Activated CD8-positive, alpha-beta memory T cell treated with anti-CD3 and anti-CD28 coated beads for 36 hours (primary cell): ENCODE data around the gene DCAF5. TPM values are rescaled to one million over a fixed set of nuclear protein-coding genes. Genes with fewer than 3 reads are reported as not detected.
"Not testable (repeated sequence)": the region's sequence is repeated elsewhere in the genome, so short reads cannot be mapped to it uniquely, and the experiment has no call there.

Experiments used
- CTCF ChIA-PET: fragments of 350-600 bp; sonication (Branson Sonifier 250); formaldehyde crosslinking; loops from one replicate; lab custom pipeline; 2021; ENCODE audit warnings: antibody characterized with exemption; lab: Charles Lee
- POLR2A ChIA-PET: fragments of 350-600 bp; sonication (Branson Sonifier 250); formaldehyde crosslinking; loops from one replicate; lab custom pipeline; 2021; ENCODE audit warnings: antibody characterized with exemption; lab: Charles Lee
- total RNA-seq, 2 experiments: library from RNA; stranded (reverse); gene quantifications; one replicate each; pipeline ENCODE4 v1.2.3, GENCODE V29; 2021

DCAF5 gene
- total RNA-seq, 2 experiments from 2014 or later, result 30.4 to 32.1 TPM

DNA sequence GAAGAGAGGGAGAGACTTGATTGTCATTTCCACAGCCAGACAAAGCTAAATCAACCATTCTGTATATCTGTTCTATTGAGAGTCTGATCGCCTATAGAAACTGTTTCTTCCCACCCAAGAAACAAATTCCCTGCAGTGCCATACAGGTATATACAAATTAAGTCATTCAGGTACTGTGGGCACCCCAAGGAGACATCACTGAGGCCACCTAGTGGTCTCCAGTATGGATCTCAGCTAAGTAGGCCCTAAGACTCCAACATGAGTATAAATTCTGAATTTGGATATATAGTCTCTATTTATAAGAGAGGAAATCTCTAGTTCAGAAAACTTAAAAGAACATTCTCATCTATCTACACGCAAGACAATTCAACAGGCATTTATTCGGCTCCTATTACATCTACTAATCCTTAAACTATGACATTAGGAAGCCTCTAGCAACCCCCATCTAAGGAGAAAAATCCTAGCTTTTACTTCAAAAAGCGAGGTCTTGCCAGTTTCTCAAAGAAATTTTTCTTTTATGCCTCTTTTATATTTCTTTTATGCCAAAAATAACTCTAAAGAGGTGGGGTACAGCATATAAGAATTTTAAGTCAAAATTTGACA, 62.6 kb downstream of the DCAF5 start:
- POLR2A ChIA-PET, result no interaction called here
- CTCF ChIA-PET, result interaction anchor here (0.9 to 1.4 kb wide), 3 partner anchors 96 to 231 kb away, joined by 3 to 5 read pairs (median 3); no protein-coding TSS in a partner anchor

DNA sequence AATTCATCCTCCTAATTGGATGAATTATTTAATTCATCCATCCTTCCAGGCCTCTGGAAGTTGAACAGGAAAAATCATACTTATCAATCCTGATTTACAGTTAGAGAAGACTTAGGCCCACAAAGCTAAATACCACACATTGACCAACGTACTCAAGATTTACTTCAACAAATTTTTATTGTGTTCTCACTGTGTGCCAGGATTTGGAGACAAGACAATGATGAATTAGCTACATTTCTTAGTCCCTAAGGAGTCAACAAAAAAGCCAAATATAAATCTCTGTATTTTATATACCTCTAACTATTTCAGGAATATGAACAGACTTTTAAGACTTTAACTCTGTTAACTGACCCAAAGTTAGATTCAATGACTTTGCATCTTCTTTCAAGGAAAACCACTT, 63.9 kb downstream of the DCAF5 start:
- CTCF ChIA-PET, result no interaction called here

DNA sequence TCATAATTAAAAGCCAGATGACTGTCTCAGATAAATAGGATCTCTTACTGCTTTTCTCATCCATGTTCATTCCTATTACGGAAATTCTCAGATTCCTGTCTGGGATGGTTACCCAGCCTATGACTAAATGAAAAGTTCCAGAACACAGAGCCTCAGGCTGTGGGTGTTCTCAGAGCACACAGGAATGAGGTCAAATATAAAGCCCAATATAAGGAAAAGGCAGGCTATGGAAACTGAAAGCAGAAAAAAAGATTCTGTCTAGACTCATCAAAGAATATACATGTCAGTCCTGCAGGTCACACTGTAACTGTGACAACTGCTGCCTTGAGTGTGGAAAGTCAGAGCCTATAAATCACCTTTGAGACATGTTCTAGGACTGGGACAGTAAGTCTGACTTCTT, 64.3 kb downstream of the DCAF5 start:
- CTCF ChIA-PET, result no interaction called here
- POLR2A ChIA-PET, result no interaction called here

More for the DNA sequence above, 63.9 kb downstream of the DCAF5 start:
- POLR2A ChIA-PET, result no interaction called here

DNA sequence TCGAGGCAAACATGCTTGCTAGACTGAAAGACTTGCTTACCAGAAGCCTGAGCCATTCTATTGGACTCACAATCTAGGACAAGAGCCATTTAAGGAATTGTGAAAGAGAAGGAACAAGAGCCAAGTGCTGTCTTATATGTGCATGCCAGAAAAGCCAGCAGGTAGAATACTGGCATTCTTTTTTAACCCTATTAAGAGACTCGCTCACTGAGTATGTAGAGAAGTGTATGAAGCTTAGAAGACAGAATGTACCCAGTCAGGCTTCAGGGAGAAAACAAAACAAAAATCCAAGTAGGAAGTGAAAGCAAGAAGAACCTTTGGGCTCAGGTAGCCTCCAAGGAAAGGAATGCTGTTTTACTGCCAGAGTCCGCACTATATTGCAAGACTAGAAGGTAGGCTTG, 65.9 kb downstream of the DCAF5 start:
- POLR2A ChIA-PET, result no interaction called here
- CTCF ChIA-PET, result no interaction called here

DNA sequence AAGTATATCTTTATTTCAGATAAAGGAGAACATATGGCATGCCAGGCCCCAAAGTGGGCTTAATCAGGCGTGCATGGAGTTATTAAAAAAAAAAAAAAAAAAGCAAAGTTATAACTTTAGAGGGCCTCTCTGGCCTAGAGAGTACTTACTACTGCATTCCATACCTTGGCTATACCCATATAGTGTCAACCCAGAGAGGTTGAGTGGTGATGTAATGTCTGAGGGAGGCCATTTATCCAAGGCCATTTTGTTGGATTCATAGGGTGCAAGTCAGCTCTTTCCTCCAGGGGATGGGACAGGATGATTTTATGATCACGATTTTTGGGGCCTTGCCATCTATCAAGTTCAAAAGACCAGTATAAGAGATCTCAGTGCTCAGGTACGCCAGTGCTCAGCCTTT, 66.4 kb downstream of the DCAF5 start:
- POLR2A ChIA-PET, result no interaction called here
- CTCF ChIA-PET, result no interaction called here

DNA sequence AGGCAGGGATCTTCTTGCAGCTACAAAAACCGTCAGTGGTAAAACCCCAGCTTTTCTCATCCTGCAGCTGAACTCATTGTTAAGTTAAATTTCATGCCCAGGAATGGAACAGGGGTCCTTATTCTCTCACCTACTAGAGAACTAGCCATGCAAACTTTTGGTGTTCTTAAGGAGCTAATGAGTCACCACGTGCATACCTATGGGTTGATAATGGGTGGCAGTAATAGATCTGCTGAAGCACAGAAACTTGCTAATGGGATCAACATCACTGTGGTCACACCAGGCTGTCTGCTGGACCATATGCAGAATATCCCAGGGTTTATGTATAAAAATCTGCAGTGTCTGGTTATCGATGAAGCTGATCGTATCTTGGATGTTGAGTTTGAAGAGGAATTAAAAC, 68.9 kb downstream of the DCAF5 start:
- ChIA-PET CTCF (interaction anchor here (0.6 kb wide), 1 partner anchor 249 kb away, joined by 3 read pairs; no protein-coding TSS in a partner anchor), POLR2A (no interaction called here)

DNA sequence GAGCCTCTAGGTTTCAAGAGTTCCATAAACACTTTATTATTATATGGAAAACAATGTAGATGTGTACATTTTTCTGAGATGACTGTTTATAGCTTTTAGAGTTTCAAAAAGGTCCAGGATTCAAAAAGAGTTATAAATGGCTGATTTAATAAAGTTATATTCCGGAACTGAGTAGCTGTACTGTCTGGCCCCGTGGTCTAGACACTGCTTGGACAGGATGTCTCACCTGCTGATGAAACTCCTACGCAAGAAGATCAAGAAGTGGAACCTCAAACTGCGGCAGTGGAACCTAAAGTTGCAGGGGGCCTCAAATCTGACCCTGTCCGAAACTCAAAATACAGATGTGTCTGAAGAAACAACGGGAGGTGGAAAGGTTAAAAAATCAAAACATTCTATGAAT, 69.7 kb downstream of the DCAF5 start:
- ChIA-PET POLR2A (no interaction called here), CTCF (no interaction called here)

DNA sequence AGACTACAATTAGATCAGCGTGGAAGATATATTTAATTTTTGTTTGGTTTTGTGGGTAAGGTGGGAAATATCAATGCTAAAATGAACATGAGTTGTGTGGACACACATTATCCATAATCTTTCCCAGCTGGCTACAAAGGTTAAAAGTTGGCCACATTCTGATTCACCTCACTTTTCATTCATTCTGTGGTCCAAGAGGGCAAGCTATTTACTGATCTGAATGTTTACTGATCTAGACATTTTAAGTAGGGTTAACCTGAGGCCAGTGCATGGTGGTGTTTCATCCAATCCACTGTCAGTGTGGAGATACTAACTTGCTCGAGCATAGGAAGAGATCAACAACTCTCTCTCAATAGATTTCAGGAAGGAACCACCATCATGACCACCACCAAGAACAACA, 71.6 kb downstream of the DCAF5 start:
- ChIA-PET POLR2A (no interaction called here), CTCF (no interaction called here)

DNA sequence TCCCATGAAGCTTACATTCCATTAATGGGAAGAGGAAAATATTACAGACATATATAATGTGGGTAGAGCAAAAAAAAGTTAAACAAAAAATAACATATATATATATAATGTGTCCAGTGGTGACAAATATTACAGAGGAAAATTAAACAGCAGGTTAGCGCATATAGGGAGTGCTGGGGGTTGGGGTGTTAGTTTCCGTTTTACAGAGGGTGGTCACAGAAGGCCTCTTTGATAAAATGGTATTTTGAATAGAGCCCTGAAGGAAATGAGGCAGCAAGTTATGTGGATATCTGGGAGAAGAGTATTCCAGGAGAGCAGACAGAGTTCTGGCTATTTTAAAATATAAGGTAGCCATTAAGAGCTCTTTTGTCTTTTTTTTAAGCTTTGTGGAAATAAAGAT, 73.2 kb downstream of the DCAF5 start:
- CTCF ChIA-PET, result no interaction called here
- POLR2A ChIA-PET, result no interaction called here

DNA sequence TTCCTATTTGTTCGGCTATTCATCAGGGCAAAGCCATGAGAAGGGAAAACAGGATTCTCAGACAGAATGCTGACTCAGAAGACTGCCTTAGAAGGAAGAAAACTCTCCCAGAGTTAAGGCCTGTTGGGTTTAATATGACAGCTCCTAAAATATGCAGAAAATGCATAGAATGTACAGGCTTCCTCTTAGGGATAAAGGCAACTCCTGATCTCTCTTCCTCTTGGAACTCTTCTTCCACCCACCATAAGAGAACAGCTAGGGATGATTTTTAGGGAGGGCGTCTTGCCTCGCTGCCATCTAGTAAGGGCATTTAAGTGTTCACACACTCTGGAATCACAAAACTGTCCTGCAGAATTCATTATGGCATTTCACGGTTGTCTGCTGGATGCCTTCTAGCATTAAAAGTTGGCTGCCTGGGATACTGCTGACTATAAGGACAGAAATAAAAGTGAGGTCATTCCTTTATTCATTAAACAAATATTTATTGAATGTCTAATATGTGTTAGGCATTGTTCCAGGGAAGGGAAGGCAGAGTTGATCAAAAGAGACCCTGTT, 73.7 kb downstream of the DCAF5 start:
- ChIA-PET POLR2A (no interaction called here), CTCF (no interaction called here)

DNA sequence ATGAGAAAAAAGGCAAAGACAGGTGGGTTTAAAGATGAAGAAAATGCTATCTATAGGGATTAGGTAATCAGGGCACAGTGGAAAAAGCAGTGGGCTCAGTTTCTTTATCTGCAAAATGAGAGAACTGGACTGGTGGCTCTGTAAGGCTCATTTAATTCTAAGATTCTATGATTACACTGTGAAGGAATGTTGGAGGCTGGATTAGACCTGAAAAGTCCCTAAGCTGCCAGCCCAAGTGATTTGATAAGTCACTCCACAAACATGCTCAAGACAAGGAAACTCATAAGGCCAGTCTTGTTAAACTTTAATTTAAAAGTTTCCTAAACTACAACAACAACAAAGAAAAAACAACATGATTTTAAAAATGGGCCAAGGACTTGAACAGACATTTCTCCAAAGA, 75.1 kb downstream of the DCAF5 start:
- ChIA-PET POLR2A (no interaction called here), CTCF (no interaction called here)

DNA sequence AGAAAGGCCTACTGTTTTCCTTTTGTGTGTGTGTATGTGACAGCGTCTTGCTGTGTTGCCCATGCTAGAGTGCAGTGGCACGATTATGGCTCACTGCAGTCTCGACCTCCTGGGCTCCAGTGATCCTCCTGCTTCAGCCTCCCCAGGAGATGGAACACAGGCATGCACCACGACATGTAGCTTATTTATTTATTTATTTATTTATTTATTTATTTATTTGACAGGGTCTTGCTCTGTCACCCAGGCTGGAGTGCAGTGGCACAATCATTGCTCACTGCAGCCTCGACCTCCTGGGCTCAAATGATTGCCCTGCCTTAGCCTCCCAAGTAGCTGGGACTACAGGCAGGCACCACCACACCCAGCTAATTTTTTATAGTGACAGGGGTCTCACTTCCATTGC, 75.7 kb downstream of the DCAF5 start:
- POLR2A ChIA-PET, CTCF ChIA-PET: not testable (repeated sequence)

DNA sequence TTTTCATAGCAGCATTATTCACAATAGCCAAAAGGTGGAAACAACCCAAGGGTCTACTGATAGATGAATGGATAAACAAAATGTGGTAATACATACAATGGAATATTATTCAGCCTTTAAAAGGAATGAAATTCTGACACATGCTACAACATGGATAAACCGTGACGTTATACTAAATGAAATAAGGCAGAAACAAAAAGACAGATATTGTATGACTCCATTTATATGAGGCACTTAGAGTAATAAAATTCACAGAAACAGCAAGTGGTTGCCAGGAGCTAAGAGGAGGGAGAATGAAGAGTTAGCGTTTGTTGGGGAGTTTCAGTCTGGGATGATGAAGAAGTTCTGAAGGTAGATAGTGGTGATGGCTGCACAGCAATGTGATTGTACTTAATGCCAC, 76.6 kb downstream of the DCAF5 start:
- CTCF ChIA-PET, result no interaction called here
- POLR2A ChIA-PET, result no interaction called here

DNA sequence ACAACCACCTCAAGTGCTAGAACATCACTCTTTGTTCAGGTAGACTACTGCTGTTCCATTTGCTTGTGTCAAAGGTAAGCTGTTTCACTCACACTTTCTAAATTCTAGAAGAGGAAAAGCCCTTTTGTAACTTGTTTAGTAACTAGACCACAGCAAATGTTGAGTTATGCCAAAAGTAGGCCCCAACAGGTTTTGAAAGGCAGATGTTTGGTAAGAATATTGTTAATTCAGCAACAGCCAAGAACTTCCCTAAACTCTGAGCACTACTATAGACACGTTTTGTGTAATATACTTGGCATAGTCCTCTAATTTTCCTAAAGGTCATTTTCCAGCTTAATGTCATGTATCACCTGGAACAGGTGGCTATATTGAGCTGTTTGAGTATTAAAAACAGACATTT, 79.0 kb downstream of the DCAF5 start:
- POLR2A ChIA-PET, result no interaction called here
- CTCF ChIA-PET, result interaction anchor here (0.6 kb wide), 1 partner anchor 208 kb away, joined by 3 read pairs; no protein-coding TSS in a partner anchor

DNA sequence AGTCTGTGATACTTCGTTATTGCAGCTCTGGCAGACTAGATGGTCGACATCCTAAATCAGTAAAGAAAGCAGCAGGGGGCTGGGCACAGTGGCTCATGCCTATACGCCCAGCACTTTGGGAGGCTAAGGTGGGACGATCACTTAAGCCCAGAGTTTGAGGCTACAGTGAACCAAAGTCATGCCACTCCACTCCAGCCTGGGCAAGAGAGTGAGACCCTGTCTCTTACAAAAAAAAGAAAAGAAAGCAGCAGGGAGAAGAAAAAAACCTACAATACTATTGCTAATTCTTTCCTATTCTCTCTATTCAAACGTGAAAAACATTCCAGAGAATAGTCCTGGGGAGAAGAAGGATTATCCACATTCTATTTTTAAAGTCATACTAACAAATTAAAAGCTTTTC, 79.5 kb downstream of the DCAF5 start:
- POLR2A ChIA-PET, result no interaction called here
- CTCF ChIA-PET, result interaction anchor here (0.6 kb wide), 1 partner anchor 208 kb away, joined by 3 read pairs; no protein-coding TSS in a partner anchor

DNA sequence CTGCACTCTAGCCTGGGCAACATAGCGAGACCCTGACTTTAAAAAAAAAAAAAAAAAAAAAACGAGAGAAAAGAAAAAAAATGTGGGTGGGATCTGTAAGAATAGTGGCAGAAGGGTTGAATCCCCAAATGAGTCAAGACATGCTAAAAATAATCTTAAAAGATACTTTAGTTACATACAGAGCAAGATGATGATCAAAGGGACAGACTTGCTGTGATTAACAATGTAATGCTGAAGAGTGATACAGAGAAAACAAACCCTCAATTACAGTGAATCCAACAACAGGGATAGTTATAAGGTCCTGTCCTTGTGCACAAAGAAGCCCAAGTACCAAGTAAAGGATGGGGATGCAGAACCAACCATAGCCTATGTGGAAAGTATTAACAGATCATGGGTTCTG, 80.3 kb downstream of the DCAF5 start:
- POLR2A ChIA-PET, result no interaction called here
- CTCF ChIA-PET, result interaction anchor here (1.5 kb wide), 1 partner anchor 162 kb away, joined by 4 read pairs; no protein-coding TSS in a partner anchor

DNA sequence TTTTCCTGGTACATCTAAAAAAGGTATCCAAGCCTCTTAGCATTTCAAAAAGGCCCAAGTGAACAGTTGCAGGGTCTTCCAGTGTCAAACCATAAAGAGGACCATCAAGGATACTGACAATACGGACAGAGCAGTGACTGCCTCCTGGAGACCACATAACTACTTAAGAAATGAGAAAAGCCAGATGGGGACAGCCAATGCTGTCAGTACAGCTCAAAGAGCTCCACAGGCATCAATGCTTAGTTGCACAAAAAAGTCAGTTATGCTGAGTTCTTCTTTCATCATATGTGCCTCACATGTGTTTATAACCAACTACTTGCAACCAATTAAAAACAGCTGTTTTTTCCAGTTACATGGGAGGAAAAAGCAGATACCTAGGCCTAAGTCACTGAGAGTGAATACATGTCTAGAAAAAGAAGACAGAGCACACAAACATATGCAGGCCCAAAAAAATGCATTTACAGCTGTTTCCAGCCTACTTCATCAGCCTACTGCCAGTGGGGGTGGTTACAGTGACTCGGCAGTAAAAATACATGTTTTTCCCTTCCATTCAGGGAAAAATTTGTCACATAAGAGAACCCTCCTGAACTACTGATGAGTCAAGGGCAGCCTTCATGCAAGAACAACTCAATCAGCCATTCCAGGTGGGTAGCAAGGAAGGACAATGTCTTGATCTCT, 84.0 kb downstream of the DCAF5 start:
- ChIA-PET CTCF (no interaction called here), POLR2A (no interaction called here)

DNA sequence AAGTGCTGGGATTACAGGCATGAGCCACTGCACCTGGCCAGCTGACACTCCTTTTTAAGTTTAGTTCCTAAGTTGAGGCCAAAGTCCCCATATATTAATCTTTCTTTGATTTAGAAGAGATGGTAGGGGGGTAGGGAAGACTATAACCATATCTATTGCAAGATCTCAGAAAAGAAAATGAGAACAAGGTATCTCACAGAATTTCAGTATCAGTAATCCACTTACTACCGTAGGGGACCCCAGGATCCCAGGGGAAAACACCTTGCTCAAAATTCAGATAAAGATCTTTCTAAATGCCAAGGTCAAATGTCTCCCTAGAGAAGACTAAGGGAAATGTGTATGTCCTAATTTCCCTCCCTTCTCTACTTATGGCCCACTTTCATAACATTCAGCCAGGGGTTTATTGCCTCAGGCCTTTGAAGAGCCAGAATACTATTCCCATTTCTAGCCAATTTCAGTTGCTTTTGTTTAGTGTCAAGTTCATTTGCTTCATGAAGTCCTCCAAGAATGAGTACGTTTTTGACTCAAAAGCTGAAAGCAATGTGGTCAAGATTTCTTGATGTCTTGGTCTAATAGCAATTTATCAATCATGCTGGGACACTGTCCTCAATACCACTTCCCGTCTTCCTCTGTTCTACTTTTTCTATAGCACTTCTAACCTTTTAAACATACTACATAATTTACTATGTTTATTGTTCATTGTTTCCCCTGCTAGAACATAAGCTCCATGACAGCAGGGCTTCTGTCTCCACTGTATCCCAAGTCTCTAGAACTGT, 86.3 kb downstream of the DCAF5 start:
- POLR2A ChIA-PET, result no interaction called here

DNA sequence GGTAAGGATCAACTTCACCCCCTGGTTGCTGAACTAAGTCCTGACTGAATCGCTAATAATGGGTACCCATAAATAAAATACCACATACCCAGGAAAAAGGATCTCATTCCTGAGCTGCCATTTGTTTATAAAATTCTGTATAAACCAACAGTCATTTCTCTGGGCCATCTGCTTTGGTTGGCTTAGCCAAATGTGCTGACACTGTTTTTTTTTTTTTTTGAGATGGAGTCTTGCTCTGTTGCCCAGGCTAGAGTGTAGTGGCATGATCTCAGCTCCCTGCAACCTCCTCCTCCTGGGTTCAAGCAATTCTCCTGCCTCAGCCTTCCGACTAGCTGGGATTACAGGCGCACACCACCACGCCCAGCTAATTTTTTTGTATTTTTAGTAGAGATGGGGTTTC, 87.0 kb downstream of the DCAF5 start:
- CTCF ChIA-PET, result interaction anchor here (0.6 kb wide), 1 partner anchor 16 kb away, joined by 3 read pairs; no protein-coding TSS in a partner anchor
- POLR2A ChIA-PET, result not testable (repeated sequence)

More for the DNA sequence above, 86.3 kb downstream of the DCAF5 start:
- CTCF ChIA-PET, result interaction anchor here (0.6 kb wide), 1 partner anchor 17 kb away, joined by 3 read pairs; no protein-coding TSS in a partner anchor

DNA sequence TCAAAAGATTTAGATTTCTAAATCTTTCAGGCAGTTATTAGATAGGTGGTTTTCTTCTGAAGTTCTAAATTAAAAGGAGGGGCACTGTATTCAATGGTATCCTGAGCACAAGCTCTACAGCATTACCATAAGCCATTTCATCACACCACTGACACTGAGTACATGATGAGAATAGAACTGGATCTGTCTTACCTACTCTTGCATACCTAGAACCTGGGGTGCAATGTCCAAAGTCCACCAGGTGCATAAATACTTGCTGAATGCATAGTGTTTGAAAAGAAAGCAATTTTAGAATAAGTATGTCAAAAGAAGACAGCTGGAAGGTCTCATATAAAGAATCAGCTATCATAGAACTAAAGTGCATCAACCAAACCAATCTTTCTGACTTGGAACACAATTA, 88.3 kb downstream of the DCAF5 start:
- CTCF ChIA-PET, result no interaction called here
- POLR2A ChIA-PET, result no interaction called here
